Right lobe of liver (tissue), 6 donors: Measurements from ENCODE around the gene MATK. TPM values are rescaled to one million over a fixed set of nuclear protein-coding genes. Genes with fewer than 3 reads are reported as not detected.

ENCODE experiments used
- ATAC-seq, 4 donors: fragments of 200-7000 bp; cut with Tn5 transposase; one replicate each; pipeline ENCODE4 v1.9.1; 2020; ENCODE audit warnings: mild to moderate bottlenecking in 4 of 4, moderate library complexity in 4 of 4
- DNase-seq, 3 donors: peaks; one replicate each; pipeline ENCODE4 v3.0.0-alpha.2; 2020
- H3K27ac ChIP-seq, 3 donors: fragments of 200-600 bp; one replicate each; pipeline ENCODE4 v1.8.0; 2022
- H3K27me3 ChIP-seq, 2 donors: fragments of 200-600 bp; one replicate each; pipeline ENCODE4 v1.8.0; 2022
- H3K36me3 ChIP-seq, 4 donors: fragments of 200-600 bp; sonication (generic) in 1 of 4; one replicate each; pipeline versions ENCODE4 v1.5.1 to v1.8.0; 2017 to 2022; ENCODE audit warnings: control low read depth in 1 of 4
- H3K4me1 ChIP-seq, 4 donors: fragments of 200-600 bp; sonication (generic) in 1 of 4; one replicate each; pipeline versions ENCODE4 v1.5.1 to v1.8.0; 2017 to 2022; ENCODE audit warnings: control low read depth in 1 of 4
- H3K4me3 ChIP-seq, 3 donors: fragments of 200-600 bp; one replicate each; pipeline ENCODE4 v1.8.0; 2022
- H3K9me3 ChIP-seq, 4 donors: fragments of 200-600 bp; sonication (generic) in 1 of 4; one replicate each; pipeline versions ENCODE4 v1.5.1 to v1.8.0; 2017 to 2022; ENCODE audit warnings: control low read depth in 1 of 4
- POLR2A ChIP-seq: fragments of 450-650 bp; IDR thresholded peaks from one replicate; pipeline ENCODE4 v1.6.1; 2017; ENCODE audit warnings: antibody characterized with exemption, mild to moderate bottlenecking
- WGBS: methylation state at CpG from one replicate; pipeline ENCODE4 v1.1.6; 2018; ENCODE audit warnings: low coverage, low lambda C conversion rate; ENCODE audit not compliant: insufficient coverage; ENCODE audit errors: missing lambda C conversion rate; 5-methylcytosine and 5-hydroxymethylcytosine counted together
- intact Hi-C, 2 donors: fragments of 100-400 bp; cut with DNase I; formaldehyde crosslinking; loops; one replicate each; pipeline versions ENCODE4 v1.11.2 to v1.14.1; 2022
- total RNA-seq, 6 experiments: library from RNA; depleted of rRNA in 2 of 6; stranded (reverse); fragments of >200 nt in 2 of 6; fragmentation: NEBNext Ultra II Directional in 3 of 6; extraction: Animal tissue kit (Norgen Biotek cat#: 25700) in 3 of 6; gene quantifications; one replicate each; pipeline versions ENCODE4 v1.1.0 to v1.2.4, GENCODE V29; 2016 to 2023
- TF ChIP-seq, protein P1 (sequence below), 4 donors: fragments of 200-600 bp in 3 of 4; fragments of 450-650 bp in 1 of 4; IDR thresholded peaks; one replicate each; pipeline versions ENCODE4 v1.5.1 to v1.8.0; 2016 to 2022; ENCODE audit warnings: antibody characterized with exemption in 4 of 4, mild to moderate bottlenecking in 2 of 4
- donor health status: DM: no; HTN: yes; CAD: no.
- donor health status: DM: no; HTN: no; CAD: no.
- donor health status: DM: no; HTN: no; CAD: no.
- donor health status: DM: no; HTN: yes; CAD: no.
- donor health status: DM: no; HTN: yes; CAD: no.

The MATK gene
- total RNA-seq, 6 experiments from 2014 or later = 0.49 to 2.5 (median 0.90) TPM

- DNase-seq = no peak
- whole genome bisulfite sequencing = 73% methylated on average over 1 of the region's 2 CpGs
- intact Hi-C loops = no loop called here
- Histone ChIP-seq H3K9me3 (no peaks in the 10 kb centered on the region), H3K27me3 (no peaks in the 10 kb centered on the region), H3K36me3 (no peaks in the 10 kb centered on the region), H3K27ac (no peak overlapping the region), H3K4me1 (no peaks in the 10 kb centered on the region), H3K4me3 (no peak overlapping the region)
- TF ChIP-seq, protein P1, sequence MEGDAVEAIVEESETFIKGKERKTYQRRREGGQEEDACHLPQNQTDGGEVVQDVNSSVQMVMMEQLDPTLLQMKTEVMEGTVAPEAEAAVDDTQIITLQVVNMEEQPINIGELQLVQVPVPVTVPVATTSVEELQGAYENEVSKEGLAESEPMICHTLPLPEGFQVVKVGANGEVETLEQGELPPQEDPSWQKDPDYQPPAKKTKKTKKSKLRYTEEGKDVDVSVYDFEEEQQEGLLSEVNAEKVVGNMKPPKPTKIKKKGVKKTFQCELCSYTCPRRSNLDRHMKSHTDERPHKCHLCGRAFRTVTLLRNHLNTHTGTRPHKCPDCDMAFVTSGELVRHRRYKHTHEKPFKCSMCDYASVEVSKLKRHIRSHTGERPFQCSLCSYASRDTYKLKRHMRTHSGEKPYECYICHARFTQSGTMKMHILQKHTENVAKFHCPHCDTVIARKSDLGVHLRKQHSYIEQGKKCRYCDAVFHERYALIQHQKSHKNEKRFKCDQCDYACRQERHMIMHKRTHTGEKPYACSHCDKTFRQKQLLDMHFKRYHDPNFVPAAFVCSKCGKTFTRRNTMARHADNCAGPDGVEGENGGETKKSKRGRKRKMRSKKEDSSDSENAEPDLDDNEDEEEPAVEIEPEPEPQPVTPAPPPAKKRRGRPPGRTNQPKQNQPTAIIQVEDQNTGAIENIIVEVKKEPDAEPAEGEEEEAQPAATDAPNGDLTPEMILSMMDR (IDR thresholded peaks at IDR 0.05) = no peak
- no peak for TF ChIP-seq POLR2A
- no peak for ATAC-seq
Measured at GRCh38 chr19:3796358-3796757, 10.2 kb upstream of the MATK start.

DNA sequence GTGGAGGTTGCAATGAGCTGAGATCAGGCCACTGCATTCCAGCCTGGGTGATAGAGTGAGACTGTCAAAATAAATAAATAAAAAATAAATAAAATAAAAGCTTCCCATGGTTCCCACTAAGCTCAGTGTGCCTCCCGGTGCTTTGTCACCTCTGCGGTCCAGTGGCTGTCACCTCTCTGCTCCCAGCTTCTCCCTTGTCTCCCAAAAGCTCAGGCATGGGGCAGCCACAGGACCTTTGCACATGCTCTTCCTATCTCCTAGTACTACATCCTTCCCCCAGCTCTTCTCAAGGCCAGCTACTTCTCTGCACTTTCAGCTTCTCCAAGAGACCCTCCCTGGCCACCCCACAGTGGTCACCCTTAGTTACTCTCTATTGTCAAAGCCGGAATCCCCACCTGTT, 7.6 kb upstream of the MATK start:
- DNase-seq = no peak

DNA sequence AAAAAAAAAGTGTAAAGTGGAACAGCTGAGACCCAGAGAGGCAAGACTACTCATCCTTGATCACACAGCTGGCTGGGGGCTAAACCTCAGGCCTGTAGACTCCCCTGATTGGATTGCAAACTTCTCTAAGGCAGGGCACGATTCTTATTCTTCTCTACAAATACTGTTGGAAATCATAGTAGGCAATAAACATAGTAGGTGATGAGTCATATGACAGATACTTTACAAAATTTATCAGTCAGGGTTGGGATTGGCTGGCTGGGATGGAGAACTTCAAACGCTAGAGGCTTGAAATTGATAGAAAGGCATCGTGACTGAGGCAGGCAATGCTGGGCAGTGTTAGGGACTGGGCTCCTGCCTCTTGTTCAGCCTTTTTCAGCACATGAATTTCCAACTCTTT, 5.9 kb upstream of the MATK start:
- Histone ChIP-seq H3K4me3 (no peak overlapping the region), H3K27ac (no peak overlapping the region), H3K27me3 (no peaks in the 10 kb centered on the region), H3K36me3 (no peaks in the 10 kb centered on the region), H3K9me3 (no peaks in the 10 kb centered on the region), H3K4me1 (no peaks in the 10 kb centered on the region)
- ATAC-seq (no peak), DNase-seq (no peak)
- intact Hi-C loops = no loop called here
- no peak for TF ChIP-seq POLR2A
- TF ChIP-seq, protein P1 (IDR thresholded peaks at IDR 0.05) = no peak
- 66% methylated on average over 3 of the region's 3 CpGs for WGBS

More for the DNA sequence above, 7.6 kb upstream of the MATK start:
- no peak overlapping the region for H3K27ac ChIP-seq
- no peaks in the 10 kb centered on the region for H3K36me3 ChIP-seq
- H3K27me3 ChIP-seq = no peaks in the 10 kb centered on the region
- H3K4me1 ChIP-seq = no peaks in the 10 kb centered on the region
- no peaks in the 10 kb centered on the region for H3K9me3 ChIP-seq
- ATAC-seq = no peak
- 85% methylated on average over 3 of the region's 3 CpGs for WGBS
- no peak overlapping the region for H3K4me3 ChIP-seq
- no peak for TF ChIP-seq POLR2A
- TF ChIP-seq, protein P1 (IDR thresholded peaks at IDR 0.05) = no peak
- intact Hi-C loops = no loop called here

DNA sequence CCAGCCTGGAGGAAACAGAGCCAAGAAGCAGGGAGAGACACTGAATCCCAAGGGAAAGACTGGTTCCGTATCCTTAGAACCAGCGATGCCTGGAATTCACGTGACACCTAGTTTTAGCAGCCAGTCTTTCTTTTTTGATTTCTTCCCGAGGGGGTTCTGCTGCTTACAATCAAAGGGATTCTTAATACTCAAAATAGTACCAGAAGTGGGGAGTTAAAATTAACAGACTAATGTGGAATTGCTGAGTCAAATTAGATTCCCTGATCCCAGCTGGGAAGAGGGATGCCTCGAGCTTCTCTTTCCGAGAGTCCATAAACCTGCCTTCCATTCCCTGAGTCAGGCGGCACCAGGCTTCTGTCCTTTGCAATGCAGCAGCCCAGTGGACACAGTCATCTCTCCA, 4.8 kb upstream of the MATK start:
- TF ChIP-seq, protein P1 (IDR thresholded peaks at IDR 0.05) = no peak
- no peak for TF ChIP-seq POLR2A
- Histone ChIP-seq H3K4me1 (no peaks in the 10 kb centered on the region), H3K4me3 (no peak overlapping the region), H3K36me3 (no peaks in the 10 kb centered on the region), H3K9me3 (no peaks in the 10 kb centered on the region), H3K27ac (no peak overlapping the region), H3K27me3 (no peaks in the 10 kb centered on the region)
- DNase-seq (no peak), ATAC-seq (no peak)
- intact Hi-C loops = no loop called here
- 70% methylated on average over 7 of the region's 7 CpGs for WGBS

DNA sequence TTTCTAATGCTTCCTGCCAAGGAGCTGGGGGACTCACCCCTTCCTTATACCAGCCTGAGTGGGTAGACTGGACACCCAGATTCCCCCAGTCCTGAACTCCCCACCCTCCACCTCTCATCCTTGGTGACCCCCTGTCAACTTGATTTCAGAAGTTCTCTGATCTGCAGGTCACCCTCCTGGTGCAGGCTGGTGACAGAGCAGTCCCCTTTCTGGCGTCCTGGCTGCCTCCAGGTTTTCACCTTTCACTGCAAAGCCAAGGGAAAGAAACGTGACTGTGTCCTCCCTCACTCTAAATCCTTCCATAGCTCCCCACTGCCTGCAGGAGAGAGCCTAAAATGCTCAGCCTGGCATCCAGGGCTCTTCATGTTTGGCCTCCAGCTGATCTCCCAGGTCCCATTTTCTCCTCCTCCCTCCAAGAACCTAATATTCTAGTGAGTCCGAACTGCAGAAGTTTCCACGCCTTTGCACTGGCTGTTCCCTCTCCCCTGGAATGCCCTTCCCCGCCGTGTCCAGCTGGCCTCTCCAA, 4.1 kb upstream of the MATK start:
- DNase-seq (no peak), ATAC-seq (no peak)
- no peak overlapping the region for H3K27ac ChIP-seq
- no peaks in the 10 kb centered on the region for H3K27me3 ChIP-seq
- TF ChIP-seq, protein P1 (IDR thresholded peaks at IDR 0.05) = no peak
- no peak for TF ChIP-seq POLR2A
- no peaks in the 10 kb centered on the region for H3K36me3 ChIP-seq
- H3K4me3 ChIP-seq = no peak overlapping the region
- 58% methylated on average over 6 of the region's 6 CpGs for WGBS
- H3K4me1 ChIP-seq = no peaks in the 10 kb centered on the region
- no peaks in the 10 kb centered on the region for H3K9me3 ChIP-seq
- intact Hi-C loops = no loop called here
